Natural killer cell (primary cell): ENCODE measurements around the gene PLEKHG3. TPM values are rescaled to one million over a fixed set of nuclear protein-coding genes. Genes with fewer than 3 reads are reported as not detected.

Experiments used
- ATAC-seq, 3 donors: fragments of 150-1000 bp in 2 of 3; fragments of 200-7000 bp in 1 of 3; cut with Tn5 transposase; 1 replicate in 1 of 3; 2 replicates in 2 of 3; pipeline ENCODE4 v1.10.0; 2021; ENCODE audit warnings: mild to moderate bottlenecking in 2 of 3, moderate library complexity in 2 of 3
- DNase-seq, 2 donors: peaks; one replicate each; pipeline versions ENCODE4 v3.0.0 to v3.0.0-alpha.2; 2013 to 2021; ENCODE audit warnings: mixed read lengths in 1 of 2
- H3K27ac ChIP-seq: one replicate; pipeline ENCODE4 v1.5.1; 2013; ENCODE audit warnings: mild to moderate bottlenecking, low read length
- H3K27me3 ChIP-seq: one replicate; pipeline ENCODE4 v1.6.1; 2013; ENCODE audit warnings: low read length; ENCODE audit not compliant: control insufficient read depth, insufficient read depth
- H3K36me3 ChIP-seq: one replicate; pipeline ENCODE4 v1.6.1; 2013; ENCODE audit warnings: low read length; ENCODE audit not compliant: control insufficient read depth, insufficient read depth
- H3K4me1 ChIP-seq: one replicate; pipeline ENCODE4 v1.6.1; 2013; ENCODE audit warnings: low read length; ENCODE audit not compliant: control insufficient read depth, insufficient read depth
- H3K4me3 ChIP-seq: one replicate; pipeline ENCODE4 v1.5.1; 2013; ENCODE audit warnings: low read length
- H3K9me3 ChIP-seq: one replicate; pipeline ENCODE4 v1.6.1; 2013; ENCODE audit warnings: low read length; ENCODE audit not compliant: control insufficient read depth, insufficient read depth
- H3K27ac Mint-ChIP-seq, 2 donors: one replicate each; pipeline ENCODE4 v1.8.0; 2022; ENCODE audit warnings: mild to moderate bottlenecking in 2 of 2, mixed read lengths in 2 of 2, moderate library complexity in 1 of 2
- H3K27me3 Mint-ChIP-seq, 2 donors: one replicate each; pipeline ENCODE4 v1.8.0; 2022; ENCODE audit warnings: low read depth in 2 of 2, mixed read lengths in 2 of 2
- H3K36me3 Mint-ChIP-seq: one replicate; pipeline ENCODE4 v1.8.0; 2022; ENCODE audit warnings: mixed read lengths
- H3K4me1 Mint-ChIP-seq, 2 donors: one replicate each; pipeline ENCODE4 v1.8.0; 2022; ENCODE audit warnings: mixed read lengths in 2 of 2
- H3K4me3 Mint-ChIP-seq: one replicate; pipeline ENCODE4 v1.8.0; 2022; ENCODE audit warnings: mild to moderate bottlenecking, moderate library complexity, mixed read lengths
- H3K9me3 Mint-ChIP-seq, 2 donors: one replicate each; pipeline ENCODE4 v1.8.0; 2022; ENCODE audit warnings: mixed read lengths in 2 of 2
- WGBS: methylation state at CpG from one replicate; pipeline ENCODE4 v1.1.7; 2013; ENCODE audit warnings: missing lambda C conversion rate; ENCODE audit not compliant: insufficient coverage; 5-methylcytosine and 5-hydroxymethylcytosine counted together
- intact Hi-C: fragments of 100-400 bp; cut with micrococcal nuclease; formaldehyde crosslinking; loops from one replicate; pipeline ENCODE4 v1.14.2; 2022
- total RNA-seq, 4 donors: library from RNA; stranded (reverse); fragments of 120-200 nt in 1 of 4; gene quantifications; one replicate each; pipeline versions ENCODE4 v1.2.3 to v1.2.4, GENCODE V29; 2013 to 2022
- TF ChIP-seq, protein P1 (sequence below): fragments of 200-600 bp; IDR thresholded peaks from one replicate; pipeline ENCODE4 v1.8.0; 2022; ENCODE audit warnings: antibody characterized with exemption

PLEKHG3 gene
- total RNA-seq, 3 donors from 2014 or later (not counting 1 experiment from before 2014, with no cell fraction given) = 184 to 285 (median 225) TPM

DNA sequence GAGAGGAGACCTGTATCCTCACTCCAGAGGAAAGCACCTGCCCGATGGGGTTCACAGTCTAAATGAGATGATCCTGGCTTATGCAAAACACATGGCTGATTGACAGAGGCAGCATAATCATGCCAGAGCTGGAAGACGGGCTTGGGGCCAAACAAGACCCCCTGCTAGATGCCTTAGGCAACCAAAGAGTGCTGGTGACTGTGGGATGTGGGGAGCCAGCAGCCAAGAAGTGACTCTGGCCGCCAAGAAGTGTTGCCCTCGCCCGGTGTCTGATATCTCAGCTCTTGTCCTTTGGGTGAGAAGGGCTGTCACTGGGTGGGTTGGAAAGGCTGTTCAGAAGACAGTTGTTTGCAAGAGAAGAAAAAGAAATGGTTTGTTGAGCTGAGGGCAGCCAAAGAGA, 56.7 kb downstream of the PLEKHG3 start:
- DNase-seq (no peak), ATAC-seq (no peak)
- H3K9me3 ChIP-seq = no peaks in the 10 kb centered on the region
- intact Hi-C loops = no loop called here
- H3K4me1 Mint-ChIP-seq = peaks cover 71 to 96% of the 10 kb centered on the region in 2 donors
- H3K27ac Mint-ChIP-seq = peak overlapping the region in 1 of 2 donors; percentile 70
- H3K4me3 ChIP-seq = no peak overlapping the region
- whole genome bisulfite sequencing = 71% methylated on average over 5 of the region's 5 CpGs
- TF ChIP-seq, protein P1, sequence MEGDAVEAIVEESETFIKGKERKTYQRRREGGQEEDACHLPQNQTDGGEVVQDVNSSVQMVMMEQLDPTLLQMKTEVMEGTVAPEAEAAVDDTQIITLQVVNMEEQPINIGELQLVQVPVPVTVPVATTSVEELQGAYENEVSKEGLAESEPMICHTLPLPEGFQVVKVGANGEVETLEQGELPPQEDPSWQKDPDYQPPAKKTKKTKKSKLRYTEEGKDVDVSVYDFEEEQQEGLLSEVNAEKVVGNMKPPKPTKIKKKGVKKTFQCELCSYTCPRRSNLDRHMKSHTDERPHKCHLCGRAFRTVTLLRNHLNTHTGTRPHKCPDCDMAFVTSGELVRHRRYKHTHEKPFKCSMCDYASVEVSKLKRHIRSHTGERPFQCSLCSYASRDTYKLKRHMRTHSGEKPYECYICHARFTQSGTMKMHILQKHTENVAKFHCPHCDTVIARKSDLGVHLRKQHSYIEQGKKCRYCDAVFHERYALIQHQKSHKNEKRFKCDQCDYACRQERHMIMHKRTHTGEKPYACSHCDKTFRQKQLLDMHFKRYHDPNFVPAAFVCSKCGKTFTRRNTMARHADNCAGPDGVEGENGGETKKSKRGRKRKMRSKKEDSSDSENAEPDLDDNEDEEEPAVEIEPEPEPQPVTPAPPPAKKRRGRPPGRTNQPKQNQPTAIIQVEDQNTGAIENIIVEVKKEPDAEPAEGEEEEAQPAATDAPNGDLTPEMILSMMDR = no peak
- H3K4me3 Mint-ChIP-seq = peak overlapping the region; percentile 8
- H3K27ac ChIP-seq = no peak overlapping the region
- H3K4me1 ChIP-seq = peaks cover 94% of the 10 kb centered on the region
- H3K27me3 ChIP-seq = peaks cover 6% of the 10 kb centered on the region
- H3K27me3 Mint-ChIP-seq = peaks cover 0 to 12% of the 10 kb centered on the region in 2 donors
- H3K9me3 Mint-ChIP-seq = no peaks in the 10 kb centered on the region
- H3K36me3 ChIP-seq = no peaks in the 10 kb centered on the region
- no peaks in the 10 kb centered on the region for H3K36me3 Mint-ChIP-seq

DNA sequence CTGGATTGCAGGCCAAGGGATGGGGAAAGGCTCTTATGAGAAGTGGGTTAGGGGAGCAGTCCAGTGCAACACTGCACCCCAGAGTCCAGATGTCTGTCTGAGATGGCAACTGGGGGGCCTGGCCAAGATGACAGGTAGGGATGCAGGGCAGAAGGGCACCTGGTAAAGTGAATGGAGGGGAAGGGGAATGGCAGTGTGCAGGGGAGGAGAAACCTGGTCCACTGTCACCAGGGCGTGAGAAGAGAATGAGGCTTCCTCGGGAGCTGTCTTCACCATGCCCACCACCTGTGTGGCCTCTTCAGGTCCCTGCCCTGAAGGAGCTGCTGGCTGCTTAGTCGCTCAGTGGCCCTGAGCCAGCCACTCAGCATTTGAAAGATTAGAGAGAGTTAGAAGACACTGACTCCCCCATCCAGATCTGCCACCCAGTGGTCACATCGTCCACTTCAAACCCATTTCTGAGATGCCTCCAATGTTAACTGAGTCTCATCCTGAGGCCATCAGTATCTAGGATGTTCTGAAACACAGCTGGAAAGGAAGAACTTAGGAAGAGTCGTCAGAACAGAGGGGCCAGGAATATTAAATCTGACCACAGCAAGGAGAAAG, 57.3 kb downstream of the PLEKHG3 start:
- no peaks in the 10 kb centered on the region for H3K9me3 Mint-ChIP-seq
- H3K27ac Mint-ChIP-seq = peak overlapping the region in 1 of 2 donors; percentile 70
- no peak overlapping the region for H3K27ac ChIP-seq
- no peaks in the 10 kb centered on the region for H3K9me3 ChIP-seq
- peaks cover 0 to 12% of the 10 kb centered on the region in 2 donors for H3K27me3 Mint-ChIP-seq
- intact Hi-C loops = no loop called here
- WGBS = 79% methylated on average over 5 of the region's 5 CpGs
- DNase-seq = no peak
- peaks cover 6% of the 10 kb centered on the region for H3K27me3 ChIP-seq
- peaks cover 65 to 92% of the 10 kb centered on the region in 2 donors for H3K4me1 Mint-ChIP-seq
- peak overlapping the region; percentile 22 for H3K4me3 Mint-ChIP-seq
- no peak overlapping the region for H3K4me3 ChIP-seq
- TF ChIP-seq, protein P1 = no peak
- no peak for ATAC-seq
- H3K36me3 ChIP-seq = no peaks in the 10 kb centered on the region
- peaks cover 88% of the 10 kb centered on the region for H3K4me1 ChIP-seq
- H3K36me3 Mint-ChIP-seq = no peaks in the 10 kb centered on the region

DNA sequence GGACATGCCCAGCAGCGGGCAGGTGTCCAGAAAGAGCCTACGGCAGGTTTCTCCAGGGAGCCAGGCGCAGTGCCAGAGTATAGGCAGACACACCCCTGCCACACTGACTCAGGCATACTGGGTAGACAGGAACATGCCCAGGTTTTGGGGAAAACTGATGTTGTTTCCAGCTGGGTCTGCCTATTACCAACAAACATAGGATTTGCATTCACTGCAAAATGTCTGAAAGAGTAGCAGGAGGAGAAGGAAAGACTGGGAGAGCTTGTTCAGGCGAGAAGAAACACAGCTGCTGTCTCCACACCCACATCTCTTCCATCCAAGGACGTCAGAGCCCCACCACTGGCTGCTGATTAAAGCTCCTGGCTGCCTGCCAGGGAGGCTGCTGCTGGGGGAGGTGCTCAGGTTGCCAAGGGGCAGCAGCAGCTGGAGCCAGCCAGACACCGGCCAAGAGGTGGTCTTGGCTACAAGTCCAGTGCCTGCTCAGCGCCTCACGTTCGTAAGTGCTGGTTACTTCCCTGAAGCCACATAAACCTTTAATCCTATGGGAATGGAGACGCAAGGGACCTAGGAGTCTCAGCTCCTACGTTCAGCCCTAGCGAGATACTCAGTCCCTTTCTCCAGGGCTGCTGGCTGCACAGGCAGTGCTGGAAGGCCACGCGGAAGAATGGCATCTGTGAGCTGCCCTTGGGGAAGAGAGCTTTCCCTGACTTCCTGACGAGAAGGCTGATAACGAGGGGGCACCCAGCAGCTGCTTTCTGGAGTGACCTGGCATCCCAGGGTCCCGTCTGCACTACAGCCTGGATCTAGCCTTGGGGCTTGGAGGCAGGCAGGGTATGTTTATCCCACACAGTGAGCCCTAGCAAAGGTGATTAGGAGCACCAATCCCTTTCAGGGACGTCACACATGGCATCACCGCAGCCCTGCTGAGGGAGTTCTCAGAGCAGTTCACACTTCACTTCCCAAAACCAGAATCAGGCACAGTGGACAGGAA, 58.1 kb downstream of the PLEKHG3 start:
- H3K36me3 ChIP-seq = no peaks in the 10 kb centered on the region
- no peak overlapping the region for H3K4me3 ChIP-seq
- peak overlapping the region; percentile 6 for H3K4me3 Mint-ChIP-seq
- TF ChIP-seq, protein P1 = no peak
- H3K27ac ChIP-seq = no peak overlapping the region
- intact Hi-C loops = no loop called here
- WGBS = 62% methylated on average over 18 of the region's 19 CpGs
- H3K4me1 ChIP-seq = peaks cover 80% of the 10 kb centered on the region
- peak overlapping the region in 1 of 2 donors; percentile 70 for H3K27ac Mint-ChIP-seq
- peak in 1 of 2 donors; percentile 69 for DNase-seq
- no peak for ATAC-seq
- H3K9me3 Mint-ChIP-seq = no peaks in the 10 kb centered on the region
- peaks cover 6% of the 10 kb centered on the region for H3K27me3 ChIP-seq
- H3K27me3 Mint-ChIP-seq = peaks cover 0 to 12% of the 10 kb centered on the region in 2 donors
- peaks cover 57 to 85% of the 10 kb centered on the region in 2 donors for H3K4me1 Mint-ChIP-seq
- no peaks in the 10 kb centered on the region for H3K36me3 Mint-ChIP-seq
- H3K9me3 ChIP-seq = no peaks in the 10 kb centered on the region
